Omental fat pad (tissue), 4 donors: ENCODE results near the gene TRABD2B. TPM values are rescaled to one million over a fixed set of nuclear protein-coding genes. Genes with fewer than 3 reads are reported as not detected.

Source experiments
- ATAC-seq: fragments of 150-250 bp; one replicate; pipeline ENCODE4 v1.9.1; 2016; ENCODE audit warnings: mild to moderate bottlenecking, moderate library complexity; ENCODE audit not compliant: low FRiP score
- DNase-seq: peaks from one replicate; pipeline ENCODE4 v3.0.0-alpha.2; 2019; ENCODE audit warnings: low spot score
- CTCF ChIP-seq, 3 donors: fragments of 450-650 bp; IDR thresholded peaks; one replicate each; pipeline ENCODE4 v1.5.1; 2016 to 2017; ENCODE audit warnings: antibody characterized with exemption in 3 of 3, mild to moderate bottlenecking in 3 of 3, moderate library complexity in 2 of 3
- total RNA-seq, 4 donors: library from RNA; depleted of rRNA; stranded (reverse); fragments of >200 nt; gene quantifications; one replicate each; pipeline ENCODE4 v1.1.0, GENCODE V29; 2016

TRABD2B gene
- total RNA-seq, 4 donors from 2014 or later = 0.82 to 3.0 (median 1.8) TPM

GRCh38 chr1:48000883-48001282 is 3.7 kb upstream of the TRABD2B start:
- no peak for ATAC-seq
- TF ChIP-seq CTCF (IDR thresholded peaks at IDR 0.05) = no peak

GRCh38 chr1:47999097-47999496 is 1.9 kb upstream of the TRABD2B start:
- ATAC-seq (no peak), DNase-seq (no peak)
- no peak for TF ChIP-seq CTCF (IDR thresholded peaks at IDR 0.05)

More at GRCh38 chr1:48000883-48001282, 3.7 kb upstream of the TRABD2B start:
- DNase-seq = no peak

GRCh38 chr1:47998396-47998990 is 1.3 kb upstream of the TRABD2B start:
- DNase-seq (no peak), ATAC-seq (no peak)
- TF ChIP-seq CTCF (IDR thresholded peaks at IDR 0.05) = no peak

DNA sequence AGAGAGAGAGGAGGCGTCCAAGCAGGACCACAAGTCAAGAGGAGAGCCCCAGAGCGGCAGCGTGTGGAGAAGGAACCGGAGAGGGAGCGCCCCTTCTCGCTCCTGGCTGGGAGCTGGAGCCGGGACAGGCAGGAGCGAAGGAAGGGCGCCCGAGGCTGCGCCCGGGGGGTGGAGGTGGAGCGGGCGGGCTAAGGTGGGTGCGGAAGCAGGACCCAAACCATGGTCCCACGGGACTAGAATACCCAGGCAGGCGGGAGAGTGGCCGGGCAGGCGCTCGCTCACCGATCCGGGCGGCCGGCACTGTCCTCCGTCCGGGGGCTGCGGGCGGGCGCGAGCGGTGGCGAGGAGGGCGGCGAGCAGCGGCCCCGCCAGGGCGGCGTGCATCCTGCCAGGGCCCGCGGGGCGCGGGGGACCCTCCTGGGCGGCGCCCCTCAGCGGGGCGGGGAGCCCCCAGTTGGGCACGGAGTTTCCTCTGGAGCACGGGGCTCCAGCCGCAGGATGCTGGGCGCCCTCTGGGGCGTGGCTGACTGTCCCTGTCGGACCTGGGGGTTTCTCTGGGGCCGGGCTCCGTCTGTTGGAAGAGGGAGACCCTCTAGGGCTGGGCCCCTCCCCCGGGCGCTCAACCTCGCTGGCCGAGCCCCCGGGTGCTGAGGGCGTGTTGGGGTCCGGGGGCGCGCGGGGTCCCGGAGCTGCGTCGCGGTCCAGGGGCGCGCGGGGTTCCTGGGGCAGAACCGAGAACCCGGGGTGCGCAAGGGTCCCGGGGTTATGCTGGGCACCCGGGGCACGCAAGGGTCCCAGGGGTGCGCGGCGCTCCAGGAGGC is 569 bp downstream of the TRABD2B start:
- ATAC-seq (peak; percentile 23), DNase-seq (no peak)
- TF ChIP-seq CTCF (IDR thresholded peaks at IDR 0.05) = no peak

DNA sequence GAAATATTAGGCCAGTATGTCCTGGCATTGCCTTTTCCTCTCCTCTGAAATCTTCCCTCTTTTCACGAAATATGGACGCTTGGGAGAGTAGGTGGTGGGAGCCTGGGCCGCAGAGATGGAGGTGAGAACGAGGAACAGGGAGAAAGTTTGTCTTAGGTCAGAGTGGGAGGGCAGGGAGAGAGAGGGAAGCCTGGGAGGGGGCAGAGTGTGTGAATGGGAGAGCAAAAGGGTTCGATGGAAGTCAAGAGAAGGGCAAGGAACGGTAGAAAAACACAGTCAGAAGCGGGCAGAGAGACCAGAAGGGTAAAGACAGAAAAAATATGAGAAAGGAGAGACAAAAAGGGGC is 1.2 kb downstream of the TRABD2B start:
- no peak for ATAC-seq
- TF ChIP-seq CTCF (IDR thresholded peaks at IDR 0.05) = no peak

GRCh38 chr1:47995306-47996050 is 1.7 kb downstream of the TRABD2B start:
- DNase-seq (no peak), ATAC-seq (no peak)
- TF ChIP-seq CTCF (IDR thresholded peaks at IDR 0.05) = no peak

More for the DNA sequence above, 1.2 kb downstream of the TRABD2B start:
- no peak for DNase-seq
